Measurements from ENCODE around the gene SERINC3.

Gene SERINC3

GRCh38 chr20:44461142-44461802, 60.6 kb downstream of the SERINC3 start:
- no peak for DNase-seq

GRCh38 chr20:44460795-44461141, 61.1 kb downstream of the SERINC3 start:
- peak; percentile 24 for DNase-seq

DNA sequence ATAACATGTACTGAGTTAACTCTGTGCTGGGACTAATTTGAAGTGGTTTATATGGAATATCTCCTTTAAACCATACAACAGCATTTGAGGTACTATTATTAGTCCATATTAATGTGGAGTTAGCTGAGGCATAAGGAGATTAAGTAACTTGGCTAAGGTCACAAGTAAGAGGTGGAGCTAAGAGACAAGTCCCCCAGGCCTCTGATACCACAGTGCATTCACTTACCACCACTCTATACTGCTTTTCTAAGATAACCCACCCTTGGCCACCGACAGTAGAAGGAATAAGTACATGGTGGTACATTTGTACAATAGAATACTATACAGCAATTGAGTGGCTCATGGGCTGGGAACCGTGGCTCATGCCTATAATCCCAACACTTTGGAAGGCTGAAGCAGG, 62.6 kb downstream of the SERINC3 start:
- DNase-seq, result no peak

DNA sequence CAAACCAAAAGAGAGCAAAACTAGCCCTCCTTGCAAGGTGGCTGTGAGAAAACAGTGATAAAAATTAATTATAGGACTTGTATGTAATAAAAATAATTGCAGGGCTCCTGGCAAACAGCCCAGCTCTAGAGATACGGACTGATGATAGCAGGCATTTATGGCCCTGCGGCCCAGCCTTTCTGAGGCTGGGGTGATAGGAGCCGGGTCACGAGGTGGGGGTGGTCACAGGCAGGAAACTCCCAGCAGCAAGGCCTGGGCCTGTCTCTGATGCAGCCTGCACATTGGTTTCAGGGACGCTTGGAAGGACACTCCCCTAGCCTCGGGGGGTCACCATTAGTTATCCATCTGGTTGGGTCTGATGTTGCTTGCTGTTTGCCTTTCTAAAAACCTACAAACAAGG, 64.9 kb downstream of the SERINC3 start:
- DNase-seq, result no peak

DNA sequence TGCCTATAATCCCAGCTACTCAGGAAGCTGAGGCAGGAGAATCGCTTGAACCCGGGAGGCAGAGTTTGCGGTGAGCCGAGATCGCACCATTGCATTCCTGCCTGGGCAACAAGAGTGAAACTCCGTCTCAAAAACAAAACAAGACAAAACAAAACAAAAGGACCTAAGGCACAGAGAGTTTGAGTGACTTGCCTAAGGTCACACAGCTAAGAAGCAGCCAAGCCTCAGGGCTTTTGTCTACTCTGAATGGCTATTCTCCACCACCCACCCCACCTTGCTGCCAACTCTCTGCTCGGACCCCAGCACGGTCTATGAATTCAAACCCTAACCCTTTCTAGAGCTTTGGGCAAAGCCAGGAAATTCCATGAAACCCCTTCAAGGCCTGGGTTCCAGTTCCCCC, 65.3 kb downstream of the SERINC3 start:
- no peak for DNase-seq

GRCh38 chr20:44455126-44455525, 66.7 kb downstream of the SERINC3 start:
- no peak for DNase-seq

GRCh38 chr20:44454306-44454963, 67.4 kb downstream of the SERINC3 start:
- no peak for DNase-seq

GRCh38 chr20:44450903-44451450, 70.9 kb downstream of the SERINC3 start:
- DNase-seq, result no peak

GRCh38 chr20:44450281-44450889, 71.5 kb downstream of the SERINC3 start:
- DNase-seq, result no peak

DNA sequence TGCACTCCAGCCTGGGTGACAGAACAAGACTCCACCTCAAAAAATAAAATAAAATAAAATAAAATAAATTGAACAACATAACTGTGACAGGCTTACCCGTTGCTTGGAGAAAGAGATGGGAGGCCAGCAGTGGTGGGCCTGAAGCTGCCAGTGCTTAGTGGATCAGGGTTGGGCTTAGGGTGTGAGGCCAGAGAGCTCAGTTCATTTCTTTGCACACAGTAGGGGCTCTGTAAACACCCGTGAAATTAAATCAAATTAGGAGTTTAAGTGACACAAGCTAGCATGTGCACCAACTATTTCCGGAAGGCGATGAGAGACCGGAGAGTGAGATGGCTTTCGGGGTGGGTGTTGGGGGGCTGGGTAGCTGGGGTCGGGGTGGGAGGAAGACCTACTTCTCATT, 72.0 kb downstream of the SERINC3 start:
- DNase-seq, result no peak

DNA sequence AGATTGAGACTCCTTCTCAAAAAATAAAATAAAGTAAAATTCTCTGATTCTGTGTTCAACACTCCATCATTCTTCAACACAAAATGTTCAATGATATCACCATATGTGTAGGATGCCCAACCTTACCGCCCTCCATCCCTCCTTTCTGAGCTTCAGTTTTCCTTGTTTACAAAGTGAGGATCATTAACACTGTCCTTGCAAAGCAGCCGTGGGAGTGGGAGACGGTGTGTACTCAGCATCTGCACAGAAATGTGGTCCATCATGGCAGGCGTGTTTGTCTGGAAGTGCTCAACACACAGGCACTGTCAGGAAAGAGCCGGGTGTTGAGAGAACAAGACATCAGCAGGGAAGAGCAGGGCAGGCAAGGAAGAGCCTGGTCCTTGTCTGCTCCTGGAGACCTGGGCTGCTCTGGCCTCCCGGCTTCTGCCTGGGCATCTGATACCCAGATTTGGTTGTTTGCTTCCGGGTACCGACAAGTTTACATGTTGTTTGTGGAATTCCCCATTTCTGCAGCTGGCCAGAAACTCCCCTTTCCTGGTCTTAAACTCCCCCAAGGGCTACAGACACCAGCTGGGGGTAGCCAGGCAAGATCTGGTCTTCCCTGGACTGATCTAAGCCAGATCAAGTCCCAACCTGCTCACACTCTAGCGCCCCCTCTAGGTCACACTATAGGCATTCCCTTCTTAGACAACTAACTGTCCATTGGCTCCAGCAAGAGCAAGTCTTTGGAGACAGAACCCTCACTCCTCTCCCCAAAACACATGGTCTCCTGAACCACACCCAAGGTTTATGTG, 72.9 kb downstream of the SERINC3 start:
- DNase-seq, result no peak

- no peak for DNase-seq
Measured at GRCh38 chr20:44447827-44448419, 73.9 kb downstream of the SERINC3 start.

Measured in fibroblast of upper back skin (primary cell).